ENCODE results near the gene EML6.

Gene EML6

GRCh38 chr2:54708584-54709335 lies 14.7 kb upstream of the EML6 start:
- no peak for FAIRE-seq

- FAIRE-seq = no peak
These were observed 14.1 kb upstream of the EML6 start for GRCh38 chr2:54709336-54709809.

- no peak for FAIRE-seq
These were observed 13.2 kb upstream of the EML6 start for GRCh38 chr2:54710216-54710615.

GRCh38 chr2:54712516-54712915 lies 10.9 kb upstream of the EML6 start:
- no peak for FAIRE-seq

GRCh38 chr2:54714996-54715395 lies 8.5 kb upstream of the EML6 start:
- no peak for FAIRE-seq

GRCh38 chr2:54716375-54716774 lies 7.1 kb upstream of the EML6 start:
- no peak for FAIRE-seq

- no peak for FAIRE-seq
These were observed 2.9 kb upstream of the EML6 start for GRCh38 chr2:54720563-54720962.

- no peak for FAIRE-seq
These were observed 821 bp upstream of the EML6 start for GRCh38 chr2:54722641-54723040.

GRCh38 chr2:54723996-54724559 lies 616 bp downstream of the EML6 start:
- no peak for FAIRE-seq

- no peak for FAIRE-seq
These were observed 1.3 kb downstream of the EML6 start for GRCh38 chr2:54724560-54725342.

GRCh38 chr2:54725343-54726099 lies 2.1 kb downstream of the EML6 start:
- FAIRE-seq = no peak

- no peak for FAIRE-seq
These were observed 3.0 kb downstream of the EML6 start for GRCh38 chr2:54726431-54726830.

- FAIRE-seq = no peak
These were observed 3.5 kb downstream of the EML6 start for GRCh38 chr2:54726940-54727339.

GRCh38 chr2:54728669-54729120 lies 5.2 kb downstream of the EML6 start:
- FAIRE-seq = no peak

- FAIRE-seq = no peak
These were observed 12.2 kb downstream of the EML6 start for GRCh38 chr2:54735636-54736035.

- FAIRE-seq = no peak
These were observed 14.8 kb downstream of the EML6 start for GRCh38 chr2:54738281-54738680.

- no peak for FAIRE-seq
These were observed 16.9 kb downstream of the EML6 start for GRCh38 chr2:54740333-54740732.

GRCh38 chr2:54741250-54741649 lies 17.8 kb downstream of the EML6 start:
- no peak for FAIRE-seq

GRCh38 chr2:54750040-54750439 lies 26.6 kb downstream of the EML6 start:
- no peak for FAIRE-seq

GRCh38 chr2:54752439-54752838 lies 29.0 kb downstream of the EML6 start:
- FAIRE-seq = no peak

GRCh38 chr2:54755641-54756326 lies 32.3 kb downstream of the EML6 start:
- FAIRE-seq = no peak

GRCh38 chr2:54757500-54757899 lies 34.0 kb downstream of the EML6 start:
- FAIRE-seq = no peak
